GM23338 (cell line): ENCODE results near the gene SLC9C1. TPM values are rescaled to one million over a fixed set of nuclear protein-coding genes. Genes with fewer than 3 reads are reported as not detected.

Experiments
- ATAC-seq: fragments of 200-7000 bp; cut with Tn5 transposase; 3 replicates; pipeline ENCODE4 v1.9.1; 2020
- DNase-seq: peaks from one replicate; pipeline ENCODE4 v3.0.0-alpha.2; 2015; ENCODE audit warnings: low spot score
- H2AFZ ChIP-seq: fragments of 200-600 bp; sonication (generic); 2 replicates; pipeline ENCODE4 v1.8.0; 2016; ENCODE audit warnings: antibody characterized with exemption, mild to moderate bottlenecking, moderate library complexity
- H3F3A ChIP-seq: fragments of 200-600 bp; sonication (generic); replicated peaks from 2 replicates; pipeline ENCODE4 v1.8.0; 2017; ENCODE audit warnings: antibody characterized with exemption, mixed run types, low read depth
- H3K27ac ChIP-seq: fragments of 200-600 bp; sonication (generic); 2 replicates; pipeline ENCODE4 v1.6.1; 2016; ENCODE audit warnings: low read depth
- H3K27me3 ChIP-seq: fragments of 200-600 bp; sonication (generic); 2 replicates; pipeline ENCODE4 v1.8.0; 2016; ENCODE audit warnings: mild to moderate bottlenecking, mixed run types, moderate library complexity; ENCODE audit not compliant: insufficient read depth
- H3K36me3 ChIP-seq: fragments of 200-600 bp; sonication (generic); 2 replicates; pipeline ENCODE4 v1.8.0; 2016; ENCODE audit warnings: mild to moderate bottlenecking; ENCODE audit not compliant: insufficient read depth
- H3K4me1 ChIP-seq: fragments of 200-600 bp; sonication (generic); 2 replicates; pipeline ENCODE4 v1.8.0; 2016; ENCODE audit warnings: mild to moderate bottlenecking, moderate library complexity; ENCODE audit not compliant: insufficient read depth
- H3K4me2 ChIP-seq: fragments of 200-600 bp; sonication (generic); 2 replicates; pipeline ENCODE4 v1.7.1; 2017; ENCODE audit warnings: mixed run types
- H3K4me3 ChIP-seq: fragments of 200-600 bp; sonication (generic); 2 replicates; pipeline ENCODE4 v1.6.1; 2016; ENCODE audit warnings: mixed run types
- H3K79me2 ChIP-seq: fragments of 200-600 bp; sonication (generic); replicated peaks from 2 replicates; pipeline ENCODE4 v1.8.0; 2017; ENCODE audit warnings: mild to moderate bottlenecking; ENCODE audit not compliant: insufficient read depth
- H3K9me2 ChIP-seq: fragments of 200-600 bp; sonication (generic); 2 replicates; pipeline ENCODE4 v1.8.0; 2017; ENCODE audit not compliant: insufficient read depth
- H4K20me1 ChIP-seq: fragments of 200-600 bp; sonication (generic); replicated peaks from 2 replicates; pipeline ENCODE4 v1.8.0; 2017; ENCODE audit warnings: mild to moderate bottlenecking; ENCODE audit not compliant: insufficient read depth
- H3K27ac Mint-ChIP-seq: 2 replicates; pipeline ENCODE4 v1.8.0; 2020; ENCODE audit warnings: inconsistent platforms, mild to moderate bottlenecking, moderate library complexity, mixed read lengths
- H3K27me3 Mint-ChIP-seq: 3 replicates; pipeline ENCODE4 v1.8.0; 2022; ENCODE audit warnings: low read depth, mild to moderate bottlenecking, moderate library complexity, mixed read lengths, inconsistent platforms; ENCODE audit not compliant: insufficient read depth, poor library complexity
- H3K36me3 Mint-ChIP-seq: 3 replicates; pipeline ENCODE4 v1.8.0; 2021; ENCODE audit warnings: low read depth, mild to moderate bottlenecking, inconsistent platforms, moderate library complexity, mixed read lengths
- H3K4me1 Mint-ChIP-seq: 3 replicates; pipeline ENCODE4 v1.8.0; 2020; ENCODE audit warnings: mild to moderate bottlenecking, inconsistent platforms, mixed read lengths
- H3K4me3 Mint-ChIP-seq: 3 replicates; pipeline ENCODE4 v1.8.0; 2021; ENCODE audit warnings: moderate library complexity, mild to moderate bottlenecking, inconsistent platforms, mixed read lengths
- H3K9me3 Mint-ChIP-seq: 3 replicates; pipeline ENCODE4 v1.8.0; 2020; ENCODE audit warnings: moderate library complexity, mild to moderate bottlenecking, inconsistent platforms, mixed read lengths
- CREB1 ChIP-seq: fragments of 250-450 bp; sonication (Bioruptor Pico); IDR thresholded peaks from 2 replicates; pipeline ENCODE4 v1.5.0; 2020; ENCODE audit warnings: low read depth, mild to moderate bottlenecking, moderate library complexity
- EZH2phosphoT487 ChIP-seq: fragments of 200-600 bp; sonication (generic); IDR thresholded peaks from one replicate; pipeline ENCODE4 v1.8.1; 2018; ENCODE audit warnings: antibody characterized with exemption; ENCODE audit not compliant: unreplicated experiment
- JUNB ChIP-seq: IDR thresholded peaks from one replicate; pipeline ENCODE4 v1.6.1; 2016; ENCODE audit warnings: antibody characterized with exemption; ENCODE audit not compliant: unreplicated experiment
- POLR2AphosphoS5 ChIP-seq: IDR thresholded peaks from 2 replicates; pipeline ENCODE4 v1.6.1; 2016; ENCODE audit warnings: antibody characterized with exemption, low read depth
- STAT1 ChIP-seq: IDR thresholded peaks from one replicate; pipeline ENCODE4 v1.6.1; 2016; ENCODE audit warnings: antibody characterized with exemption; ENCODE audit not compliant: unreplicated experiment
- ZNF331 ChIP-seq: fragments of 250-450 bp; sonication (Bioruptor Pico); IDR thresholded peaks from 2 replicates; pipeline ENCODE4 v1.5.0; 2020; ENCODE audit warnings: low read depth, mild to moderate bottlenecking, moderate library complexity
- polyA plus RNA-seq: library from polyadenylated mRNA; unstranded; fragments of >200 nt; fragmentation: Nextera tagmentation; extraction: Ambion mirVana; gene quantifications from 2 replicates; pipeline ENCODE4 v1.2.1, GENCODE V29; 2016
- total RNA-seq: library from RNA; depleted of rRNA; stranded (reverse); fragments of >200 nt; shearing (Covaris generic); gene quantifications from 2 replicates; pipeline ENCODE4 v1.2.3, GENCODE V29; 2014
- TF ChIP-seq, protein P1 (sequence below): fragments of 250-450 bp; sonication (Bioruptor Pico); IDR thresholded peaks from 2 replicates; pipeline ENCODE4 v1.5.0; 2020; ENCODE audit warnings: mild to moderate bottlenecking, moderate library complexity

The SLC9C1 gene
- total and polyA plus RNA-seq, 2 experiments from 2014 or later: 0.97 to 1.8 TPM

DNA sequence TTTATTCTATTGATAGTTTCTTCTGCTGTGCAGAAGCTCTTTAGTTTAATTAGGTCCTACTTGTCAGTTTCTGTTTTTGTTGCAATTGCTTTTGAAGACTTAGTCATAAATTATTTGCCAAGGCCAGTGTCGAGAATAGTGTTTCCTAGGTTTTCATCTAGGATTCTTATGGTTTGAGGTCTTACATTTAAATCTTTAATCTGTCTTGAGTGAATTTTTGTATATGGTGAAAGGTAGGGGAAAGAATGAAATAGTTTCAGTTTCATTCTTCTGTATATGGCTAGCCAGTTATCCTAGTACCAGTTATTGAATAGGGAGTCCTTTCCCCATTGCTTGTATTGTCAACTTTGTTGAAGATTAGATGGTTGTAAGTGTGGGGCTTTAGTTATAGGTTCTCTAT, 150.3 kb downstream of the SLC9C1 start (continued):
- no peak for TF ChIP-seq ZNF331 (CRISPR knock-in tag)
- TF ChIP-seq POLR2AphosphoS5: no peak
- TF ChIP-seq EZH2phosphoT487: no peak
- TF ChIP-seq STAT1: no peak

DNA sequence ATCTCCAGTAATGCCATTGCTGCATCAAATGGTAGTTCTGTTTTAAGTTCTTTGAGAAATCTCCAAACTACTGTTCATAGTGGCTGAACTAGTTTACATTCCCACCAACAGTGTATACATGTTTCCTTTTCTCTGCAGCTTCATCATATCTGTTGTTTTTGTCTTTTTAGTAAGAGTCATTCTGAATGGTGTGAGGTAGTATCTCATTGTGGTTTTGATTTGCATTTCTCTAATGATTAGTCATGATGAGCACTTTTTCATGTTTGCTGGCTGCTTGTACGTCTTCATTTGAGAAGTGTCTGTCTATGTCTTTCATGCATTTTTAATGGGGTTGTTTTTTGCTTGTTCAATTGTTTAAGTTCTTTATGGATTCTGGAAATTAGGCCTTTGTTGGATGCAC, 150.8 kb downstream of the SLC9C1 start:
- no peaks in the 10 kb centered on the region for H3K27me3 Mint-ChIP-seq
- H3F3A ChIP-seq: no peaks in the 10 kb centered on the region
- H3K4me2 ChIP-seq: no peak overlapping the region

More for the DNA sequence above, 150.8 kb downstream of the SLC9C1 start:
- no peak overlapping the region for H3K27ac Mint-ChIP-seq
- no peak for DNase-seq
- H3K36me3 Mint-ChIP-seq: peaks cover 29% of the 10 kb centered on the region; the same call in 2 of the 3 replicates
- Histone ChIP-seq H3K9me2 (no peaks in the 10 kb centered on the region), H3K27me3 (no peaks in the 10 kb centered on the region), H3K4me3 (no peak overlapping the region), H3K36me3 (peaks cover 9% of the 10 kb centered on the region; the same call in 1 of the 2 replicates), H3K27ac (no peak overlapping the region), H3K79me2 (no peaks in the 10 kb centered on the region), H3K4me1 (no peaks in the 10 kb centered on the region), H2AFZ (no peak overlapping the region), H4K20me1 (no peaks in the 10 kb centered on the region)
- H3K4me3 Mint-ChIP-seq: no peak overlapping the region
- peaks cover 29% of the 10 kb centered on the region for H3K9me3 Mint-ChIP-seq
- TF ChIP-seq CREB1 (no peak), STAT1 (no peak), JUNB (no peak), POLR2AphosphoS5 (no peak), EZH2phosphoT487 (no peak)
- TF ChIP-seq, protein P1, sequence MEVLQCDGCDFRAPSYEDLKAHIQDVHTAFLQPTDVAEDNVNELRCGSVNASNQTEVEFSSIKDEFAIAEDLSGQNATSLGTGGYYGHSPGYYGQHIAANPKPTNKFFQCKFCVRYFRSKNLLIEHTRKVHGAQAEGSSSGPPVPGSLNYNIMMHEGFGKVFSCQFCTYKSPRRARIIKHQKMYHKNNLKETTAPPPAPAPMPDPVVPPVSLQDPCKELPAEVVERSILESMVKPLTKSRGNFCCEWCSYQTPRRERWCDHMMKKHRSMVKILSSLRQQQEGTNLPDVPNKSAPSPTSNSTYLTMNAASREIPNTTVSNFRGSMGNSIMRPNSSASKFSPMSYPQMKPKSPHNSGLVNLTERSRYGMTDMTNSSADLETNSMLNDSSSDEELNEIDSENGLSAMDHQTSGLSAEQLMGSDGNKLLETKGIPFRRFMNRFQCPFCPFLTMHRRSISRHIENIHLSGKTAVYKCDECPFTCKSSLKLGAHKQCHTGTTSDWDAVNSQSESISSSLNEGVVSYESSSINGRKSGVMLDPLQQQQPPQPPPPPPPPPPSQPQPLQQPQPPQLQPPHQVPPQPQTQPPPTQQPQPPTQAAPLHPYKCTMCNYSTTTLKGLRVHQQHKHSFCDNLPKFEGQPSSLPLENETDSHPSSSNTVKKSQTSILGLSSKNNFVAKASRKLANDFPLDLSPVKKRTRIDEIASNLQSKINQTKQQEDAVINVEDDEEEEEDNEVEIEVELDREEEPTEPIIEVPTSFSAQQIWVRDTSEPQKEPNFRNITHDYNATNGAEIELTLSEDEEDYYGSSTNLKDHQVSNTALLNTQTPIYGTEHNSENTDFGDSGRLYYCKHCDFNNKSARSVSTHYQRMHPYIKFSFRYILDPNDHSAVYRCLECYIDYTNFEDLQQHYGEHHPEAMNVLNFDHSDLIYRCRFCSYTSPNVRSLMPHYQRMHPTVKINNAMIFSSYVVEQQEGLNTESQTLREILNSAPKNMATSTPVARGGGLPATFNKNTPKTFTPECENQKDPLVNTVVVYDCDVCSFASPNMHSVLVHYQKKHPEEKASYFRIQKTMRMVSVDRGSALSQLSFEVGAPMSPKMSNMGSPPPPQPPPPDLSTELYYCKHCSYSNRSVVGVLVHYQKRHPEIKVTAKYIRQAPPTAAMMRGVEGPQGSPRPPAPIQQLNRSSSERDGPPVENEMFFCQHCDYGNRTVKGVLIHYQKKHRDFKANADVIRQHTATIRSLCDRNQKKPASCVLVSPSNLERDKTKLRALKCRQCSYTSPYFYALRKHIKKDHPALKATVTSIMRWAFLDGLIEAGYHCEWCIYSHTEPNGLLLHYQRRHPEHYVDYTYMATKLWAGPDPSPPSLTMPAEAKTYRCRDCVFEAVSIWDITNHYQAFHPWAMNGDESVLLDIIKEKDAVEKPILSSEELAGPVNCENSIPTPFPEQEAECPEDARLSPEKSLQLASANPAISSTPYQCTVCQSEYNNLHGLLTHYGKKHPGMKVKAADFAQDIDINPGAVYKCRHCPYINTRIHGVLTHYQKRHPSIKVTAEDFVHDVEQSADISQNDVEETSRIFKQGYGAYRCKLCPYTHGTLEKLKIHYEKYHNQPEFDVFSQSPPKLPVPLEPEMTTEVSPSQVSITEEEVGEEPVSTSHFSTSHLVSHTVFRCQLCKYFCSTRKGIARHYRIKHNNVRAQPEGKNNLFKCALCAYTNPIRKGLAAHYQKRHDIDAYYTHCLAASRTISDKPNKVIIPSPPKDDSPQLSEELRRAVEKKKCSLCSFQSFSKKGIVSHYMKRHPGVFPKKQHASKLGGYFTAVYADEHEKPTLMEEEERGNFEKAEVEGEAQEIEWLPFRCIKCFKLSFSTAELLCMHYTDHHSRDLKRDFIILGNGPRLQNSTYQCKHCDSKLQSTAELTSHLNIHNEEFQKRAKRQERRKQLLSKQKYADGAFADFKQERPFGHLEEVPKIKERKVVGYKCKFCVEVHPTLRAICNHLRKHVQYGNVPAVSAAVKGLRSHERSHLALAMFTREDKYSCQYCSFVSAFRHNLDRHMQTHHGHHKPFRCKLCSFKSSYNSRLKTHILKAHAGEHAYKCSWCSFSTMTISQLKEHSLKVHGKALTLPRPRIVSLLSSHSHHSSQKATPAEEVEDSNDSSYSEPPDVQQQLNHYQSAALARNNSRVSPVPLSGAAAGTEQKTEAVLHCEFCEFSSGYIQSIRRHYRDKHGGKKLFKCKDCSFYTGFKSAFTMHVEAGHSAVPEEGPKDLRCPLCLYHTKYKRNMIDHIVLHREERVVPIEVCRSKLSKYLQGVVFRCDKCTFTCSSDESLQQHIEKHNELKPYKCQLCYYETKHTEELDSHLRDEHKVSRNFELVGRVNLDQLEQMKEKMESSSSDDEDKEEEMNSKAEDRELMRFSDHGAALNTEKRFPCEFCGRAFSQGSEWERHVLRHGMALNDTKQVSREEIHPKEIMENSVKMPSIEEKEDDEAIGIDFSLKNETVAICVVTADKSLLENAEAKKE (CRISPR knock-in tag): no peak
- no peak for ATAC-seq
- H3K4me1 Mint-ChIP-seq: no peaks in the 10 kb centered on the region
